NCI-H82 (cell line): ENCODE data around the gene USH1C.
A peak's percentile ranks its signal among the peaks of the same experiment; 100 is the strongest.

Experiments
- DNase-seq: peaks from one replicate; lab custom pipeline; 2025; lab: John Stamatoyannopoulos, UW

USH1C gene

GRCh38 chr11:17570034-17570433 lies 25.8 kb upstream of the USH1C start:
- DNase-seq, result no peak

- no peak for DNase-seq
These were observed 24.7 kb upstream of the USH1C start for GRCh38 chr11:17568944-17569343.

- peak; percentile 28 for DNase-seq
These were observed 20.4 kb upstream of the USH1C start for GRCh38 chr11:17564687-17565042.

GRCh38 chr11:17563961-17564686 lies 19.9 kb upstream of the USH1C start:
- no peak for DNase-seq

GRCh38 chr11:17563231-17563646 lies 19.0 kb upstream of the USH1C start:
- DNase-seq, result peak; percentile 28

- no peak for DNase-seq
These were observed 17.3 kb upstream of the USH1C start for GRCh38 chr11:17561526-17561925.

GRCh38 chr11:17561111-17561415 lies 16.8 kb upstream of the USH1C start:
- DNase-seq, result no peak

- DNase-seq, result no peak
These were observed 16.3 kb upstream of the USH1C start for GRCh38 chr11:17560281-17561110.

GRCh38 chr11:17559341-17560087 lies 15.3 kb upstream of the USH1C start:
- DNase-seq, result no peak

- no peak for DNase-seq
These were observed 14.7 kb upstream of the USH1C start for GRCh38 chr11:17558916-17559315.

GRCh38 chr11:17558025-17558780 lies 14.0 kb upstream of the USH1C start:
- DNase-seq, result no peak

GRCh38 chr11:17556999-17557398 lies 12.8 kb upstream of the USH1C start:
- DNase-seq, result no peak

GRCh38 chr11:17554487-17554886 lies 10.3 kb upstream of the USH1C start:
- peak; percentile 2 for DNase-seq

- DNase-seq, result no peak
These were observed 9.0 kb upstream of the USH1C start for GRCh38 chr11:17553249-17553546.

- no peak for DNase-seq
These were observed 8.4 kb upstream of the USH1C start for GRCh38 chr11:17552392-17553248.

GRCh38 chr11:17552041-17552355 lies 7.8 kb upstream of the USH1C start:
- no peak for DNase-seq

- no peak for DNase-seq
These were observed 7.3 kb upstream of the USH1C start for GRCh38 chr11:17551347-17552040.

GRCh38 chr11:17550450-17551346 lies 6.5 kb upstream of the USH1C start:
- no peak for DNase-seq

GRCh38 chr11:17548444-17548843 lies 4.2 kb upstream of the USH1C start:
- peak; percentile 7 for DNase-seq

GRCh38 chr11:17547932-17548331 lies 3.7 kb upstream of the USH1C start:
- DNase-seq, result no peak
